Measurements from ENCODE around the gene WFIKKN1. TPM values are rescaled to one million over a fixed set of nuclear protein-coding genes. Genes with fewer than 3 reads are reported as not detected.
A peak's percentile ranks its signal among the peaks of the same experiment; 100 is the strongest.

WFIKKN1 gene
- total and polyA plus RNA-seq, 2 of the 13 experiments (the other 11 are each of a cell fraction or from before 2014, with no cell fraction given), result 1.7 to 4.9 TPM

GRCh38 chr16:588889-589657, 41.7 kb upstream of the WFIKKN1 start (continued):
- TF ChIP-seq EP300 (IDR thresholded peaks at IDR 0.05; ENCODE audit: low read depth in 2 of 2, low read length in 2 of 2) (no peak), EP300 (CRISPR knock-in tag; IDR thresholded peaks at IDR 0.05; ENCODE audit: borderline replicate concordance) (no peak), EEA1 (CRISPR knock-in tag; IDR thresholded peaks at IDR 0.05; ENCODE audit: borderline replicate concordance) (no peak), REST (IDR thresholded peaks at IDR 0.05; ENCODE audit: borderline replicate concordance in 1 of 2, low read depth in 1 of 2, low read length in 2 of 2) (no peak), ZBTB8A (CRISPR knock-in tag; IDR thresholded peaks at IDR 0.05; ENCODE audit: borderline replicate concordance, low read depth) (no peak), ZNF256 (CRISPR knock-in tag; conservative IDR thresholded peaks at IDR 0.05) (0 out of 2 replicates have a peak, but pooled peaks have one; percentile 23), BHLHE40 (IDR thresholded peaks at IDR 0.05; ENCODE audit: low read length) (no peak), CBFB (CRISPR knock-in tag; IDR thresholded peaks at IDR 0.05) (peak; percentile 14; the same call in 1 of the 2 replicates), MED8 (CRISPR knock-in tag; IDR thresholded peaks at IDR 0.05; ENCODE audit: insufficient replicate concordance) (peak; percentile 81), ZBTB20 (CRISPR knock-in tag; IDR thresholded peaks at IDR 0.05; ENCODE audit: borderline replicate concordance, low read depth) (no peak), NFE2L2 (IDR thresholded peaks at IDR 0.05; ENCODE audit: low read length) (no peak), ZBTB1 (CRISPR knock-in tag; IDR thresholded peaks at IDR 0.05; ENCODE audit: borderline replicate concordance) (no peak), POGK (CRISPR knock-in tag; conservative IDR thresholded peaks at IDR 0.05) (peak; percentile 55; the same call in 1 of the 2 replicates), REXO4 (CRISPR knock-in tag; IDR thresholded peaks at IDR 0.05; ENCODE audit: borderline replicate concordance) (no peak), ERF (CRISPR knock-in tag; IDR thresholded peaks at IDR 0.05) (no peak; the same call in 1 of the 2 replicates), ZNF674 (CRISPR knock-in tag; IDR thresholded peaks at IDR 0.05; ENCODE audit: low read depth) (no peak), ZMAT3 (CRISPR knock-in tag; conservative IDR thresholded peaks at IDR 0.05) (no peak), ZNF670 (CRISPR knock-in tag; IDR thresholded peaks at IDR 0.05; ENCODE audit: borderline replicate concordance) (no peak), RARG (CRISPR knock-in tag; IDR thresholded peaks at IDR 0.05; ENCODE audit: low read depth) (no peak)
- TF ChIP-seq, protein P1, sequence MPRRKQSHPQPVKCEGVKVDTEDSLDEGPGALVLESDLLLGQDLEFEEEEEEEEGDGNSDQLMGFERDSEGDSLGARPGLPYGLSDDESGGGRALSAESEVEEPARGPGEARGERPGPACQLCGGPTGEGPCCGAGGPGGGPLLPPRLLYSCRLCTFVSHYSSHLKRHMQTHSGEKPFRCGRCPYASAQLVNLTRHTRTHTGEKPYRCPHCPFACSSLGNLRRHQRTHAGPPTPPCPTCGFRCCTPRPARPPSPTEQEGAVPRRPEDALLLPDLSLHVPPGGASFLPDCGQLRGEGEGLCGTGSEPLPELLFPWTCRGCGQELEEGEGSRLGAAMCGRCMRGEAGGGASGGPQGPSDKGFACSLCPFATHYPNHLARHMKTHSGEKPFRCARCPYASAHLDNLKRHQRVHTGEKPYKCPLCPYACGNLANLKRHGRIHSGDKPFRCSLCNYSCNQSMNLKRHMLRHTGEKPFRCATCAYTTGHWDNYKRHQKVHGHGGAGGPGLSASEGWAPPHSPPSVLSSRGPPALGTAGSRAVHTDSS (CRISPR knock-in tag; conservative IDR thresholded peaks at IDR 0.05), result peak; percentile 46; the same call in 1 of the 2 replicates
